ENCODE data around the gene NF2. TPM values are rescaled to one million over a fixed set of nuclear protein-coding genes. Genes with fewer than 3 reads are reported as not detected.

The NF2 gene
- total and polyA plus RNA-seq, 3 donors from 2014 or later, result 23.4 to 45.2 (median 32.5) TPM

- H3K9me3 ChIP-seq, result no peaks in the 10 kb centered on the region
- DNase-seq, result no peak
- TF ChIP-seq POLR2A (IDR thresholded peaks at IDR 0.05), result no peak
- TF ChIP-seq CTCF (IDR thresholded peaks at IDR 0.05), result no peak
- WGBS, 2 donors, result 92 to 93% methylated on average over 1 of the region's 1 CpG
- H3K27ac ChIP-seq, result no peak overlapping the region
- no peak overlapping the region for H3K4me3 ChIP-seq
- no peaks in the 10 kb centered on the region for H3K36me3 ChIP-seq (ENCODE audit: low read depth, missing control alignments)
- H3K4me1 ChIP-seq, result peaks cover 2% of the 10 kb centered on the region
- no peaks in the 10 kb centered on the region for H3K27me3 ChIP-seq
- intact Hi-C loops (cut with DNase I; ENCODE audit: low total_unique reads), result no loop called here
Measured at GRCh38 chr22:29637181-29637580, 33.7 kb downstream of the NF2 start.

GRCh38 chr22:29638678-29639077 lies 35.2 kb downstream of the NF2 start:
- Histone ChIP-seq H3K27ac (no peak overlapping the region), H3K4me1 (peaks cover 2% of the 10 kb centered on the region), H3K36me3 (ENCODE audit: low read depth, missing control alignments) (no peaks in the 10 kb centered on the region), H3K9me3 (no peaks in the 10 kb centered on the region), H3K4me3 (no peak overlapping the region), H3K27me3 (no peaks in the 10 kb centered on the region)
- DNase-seq, result no peak
- 92 to 97% methylated on average over 1 of the region's 1 CpG for WGBS, 2 donors
- intact Hi-C loops (cut with DNase I; ENCODE audit: low total_unique reads), result no loop called here
- TF ChIP-seq POLR2A (IDR thresholded peaks at IDR 0.05), result no peak
- no peak for TF ChIP-seq CTCF (IDR thresholded peaks at IDR 0.05)

GRCh38 chr22:29639096-29639495 lies 35.7 kb downstream of the NF2 start:
- TF ChIP-seq CTCF (IDR thresholded peaks at IDR 0.05) (no peak), POLR2A (IDR thresholded peaks at IDR 0.05) (no peak)
- H3K4me3 ChIP-seq, result no peak overlapping the region

GRCh38 chr22:29641042-29641699 lies 37.7 kb downstream of the NF2 start:
- H3K27me3 ChIP-seq, result no peaks in the 10 kb centered on the region
- H3K4me1 ChIP-seq, result peaks cover 2% of the 10 kb centered on the region
- DNase-seq, result no peak
- no peaks in the 10 kb centered on the region for H3K36me3 ChIP-seq (ENCODE audit: low read depth, missing control alignments)
- no peak overlapping the region for H3K4me3 ChIP-seq
- TF ChIP-seq CTCF (IDR thresholded peaks at IDR 0.05) (no peak), POLR2A (IDR thresholded peaks at IDR 0.05) (no peak)
- intact Hi-C loops (cut with DNase I; ENCODE audit: low total_unique reads), result no loop called here
- H3K27ac ChIP-seq, result no peak overlapping the region
- no peaks in the 10 kb centered on the region for H3K9me3 ChIP-seq
- 81 to 89% methylated on average over 8 of the region's 8 CpGs for WGBS, 2 donors

More at GRCh38 chr22:29639096-29639495, 35.7 kb downstream of the NF2 start:
- H3K9me3 ChIP-seq, result no peaks in the 10 kb centered on the region
- H3K27ac ChIP-seq, result no peak overlapping the region
- intact Hi-C loops (cut with DNase I; ENCODE audit: low total_unique reads), result no loop called here
- peaks cover 2% of the 10 kb centered on the region for H3K4me1 ChIP-seq
- DNase-seq, result no peak
- H3K27me3 ChIP-seq, result no peaks in the 10 kb centered on the region
- H3K36me3 ChIP-seq (ENCODE audit: low read depth, missing control alignments), result no peaks in the 10 kb centered on the region

GRCh38 chr22:29641700-29642330 lies 38.4 kb downstream of the NF2 start:
- peaks cover 1% of the 10 kb centered on the region for H3K4me1 ChIP-seq
- H3K9me3 ChIP-seq, result no peaks in the 10 kb centered on the region
- intact Hi-C loops (cut with DNase I; ENCODE audit: low total_unique reads), result no loop called here
- no peaks in the 10 kb centered on the region for H3K36me3 ChIP-seq (ENCODE audit: low read depth, missing control alignments)
- no peak overlapping the region for H3K4me3 ChIP-seq
- no peak overlapping the region for H3K27ac ChIP-seq
- no peak for DNase-seq
- 84 to 88% methylated on average over 10 of the region's 10 CpGs for WGBS, 2 donors
- TF ChIP-seq POLR2A (IDR thresholded peaks at IDR 0.05) (no peak), CTCF (IDR thresholded peaks at IDR 0.05) (no peak)
- no peaks in the 10 kb centered on the region for H3K27me3 ChIP-seq

Data from testis (tissue), 3 donors.